Parathyroid adenoma (tissue), 2 donors: ENCODE results near the gene PARD6A.

ENCODE experiments used
- H2AFZ ChIP-seq: fragments of 300-600 bp; sonication (generic); one replicate; pipeline ENCODE4 v1.7.0; 2017; ENCODE audit warnings: antibody characterized with exemption, mild to moderate bottlenecking
- H3K27ac ChIP-seq: fragments of 300-600 bp; sonication (generic); one replicate; pipeline ENCODE4 v1.7.0; 2017
- H3K27me3 ChIP-seq: fragments of 300-600 bp; sonication (generic); one replicate; pipeline ENCODE4 v1.7.0; 2017; ENCODE audit warnings: low read length; ENCODE audit not compliant: control insufficient read depth, insufficient read depth
- H3K36me3 ChIP-seq: fragments of 300-600 bp; sonication (generic); one replicate; pipeline ENCODE4 v1.7.0; 2017; ENCODE audit warnings: low read length; ENCODE audit not compliant: control insufficient read depth, insufficient read depth
- H3K4me1 ChIP-seq: fragments of 300-600 bp; sonication (generic); one replicate; pipeline ENCODE4 v1.7.0; 2017; ENCODE audit warnings: control low read depth
- H3K4me2 ChIP-seq: fragments of 300-600 bp; sonication (generic); one replicate; pipeline ENCODE4 v1.7.0; 2017; ENCODE audit warnings: low read length
- H3K4me3 ChIP-seq: fragments of 300-600 bp; sonication (generic); one replicate; pipeline ENCODE4 v1.7.0; 2017; ENCODE audit warnings: low read depth, low read length
- H3K79me2 ChIP-seq: fragments of 300-600 bp; sonication (generic); one replicate; pipeline ENCODE4 v1.7.0; 2017; ENCODE audit warnings: control low read depth
- H3K9ac ChIP-seq: fragments of 300-600 bp; sonication (generic); one replicate; pipeline ENCODE4 v1.7.0; 2017; ENCODE audit warnings: mild to moderate bottlenecking
- H3K9me3 ChIP-seq: fragments of 300-600 bp; sonication (generic); one replicate; pipeline ENCODE4 v1.7.0; 2017; ENCODE audit warnings: low read length; ENCODE audit not compliant: control insufficient read depth
- TF ChIP-seq, protein P1 (sequence below): fragments of 300-600 bp; sonication (generic); IDR thresholded peaks from one replicate; pipeline ENCODE4 v1.7.0; 2017; ENCODE audit warnings: antibody characterized with exemption, mild to moderate bottlenecking
- donor health status: primary hyperparathyroidism.

The PARD6A gene

DNA sequence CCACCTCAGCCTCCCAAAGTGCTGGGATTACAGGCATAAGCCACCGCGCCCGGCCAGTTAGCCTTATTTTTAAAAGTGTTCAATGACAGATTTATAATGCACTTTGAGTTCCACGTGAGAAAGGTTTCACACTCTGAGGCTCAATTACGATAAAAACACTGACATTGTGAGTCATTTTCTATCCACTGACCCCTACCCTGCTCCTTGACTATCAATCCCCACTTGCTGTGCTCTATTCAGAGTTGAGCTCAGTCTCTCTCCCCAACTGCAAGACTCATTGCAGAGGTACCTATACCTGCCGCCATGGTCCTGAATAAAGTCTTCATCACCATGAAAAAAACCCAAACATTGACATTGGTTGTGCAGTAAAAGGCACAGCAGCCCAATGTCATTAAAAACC, 49.8 kb downstream of the PARD6A start:
- Histone ChIP-seq H3K9me3 (no peaks in the 10 kb centered on the region), H3K4me1 (no peaks in the 10 kb centered on the region), H3K4me2 (no peak overlapping the region), H3K27ac (no peak overlapping the region), H3K27me3 (no peaks in the 10 kb centered on the region), H2AFZ (no peak overlapping the region), H3K9ac (no peak overlapping the region), H3K36me3 (no peaks in the 10 kb centered on the region), H3K79me2 (peaks cover 42% of the 10 kb centered on the region), H3K4me3 (no peak overlapping the region)
- TF ChIP-seq, protein P1, sequence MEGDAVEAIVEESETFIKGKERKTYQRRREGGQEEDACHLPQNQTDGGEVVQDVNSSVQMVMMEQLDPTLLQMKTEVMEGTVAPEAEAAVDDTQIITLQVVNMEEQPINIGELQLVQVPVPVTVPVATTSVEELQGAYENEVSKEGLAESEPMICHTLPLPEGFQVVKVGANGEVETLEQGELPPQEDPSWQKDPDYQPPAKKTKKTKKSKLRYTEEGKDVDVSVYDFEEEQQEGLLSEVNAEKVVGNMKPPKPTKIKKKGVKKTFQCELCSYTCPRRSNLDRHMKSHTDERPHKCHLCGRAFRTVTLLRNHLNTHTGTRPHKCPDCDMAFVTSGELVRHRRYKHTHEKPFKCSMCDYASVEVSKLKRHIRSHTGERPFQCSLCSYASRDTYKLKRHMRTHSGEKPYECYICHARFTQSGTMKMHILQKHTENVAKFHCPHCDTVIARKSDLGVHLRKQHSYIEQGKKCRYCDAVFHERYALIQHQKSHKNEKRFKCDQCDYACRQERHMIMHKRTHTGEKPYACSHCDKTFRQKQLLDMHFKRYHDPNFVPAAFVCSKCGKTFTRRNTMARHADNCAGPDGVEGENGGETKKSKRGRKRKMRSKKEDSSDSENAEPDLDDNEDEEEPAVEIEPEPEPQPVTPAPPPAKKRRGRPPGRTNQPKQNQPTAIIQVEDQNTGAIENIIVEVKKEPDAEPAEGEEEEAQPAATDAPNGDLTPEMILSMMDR = no peak
